AG04449 (cell line): ENCODE results near the gene NDUFB7.

Experiments
- CTCF ChIA-PET: fragments of 350-600 bp; formaldehyde crosslinking; extraction: SDS; loops from one replicate; lab custom pipeline; 2021; ENCODE audit warnings: antibody characterized with exemption; lab: Yijun Ruan, JAX
- POLR2A ChIA-PET: fragments of 400-600, 350-600 bp; formaldehyde crosslinking; extraction: SDS; loops from one replicate; lab custom pipeline; 2020; ENCODE audit warnings: antibody characterized with exemption, inconsistent platforms; lab: Yijun Ruan, JAX
- DNase-seq: peaks from one replicate; pipeline ENCODE4 v3.0.0-alpha.2; 2010; ENCODE audit warnings: low read depth, low spot score
- H3K4me3 ChIP-seq: 2 replicates; pipeline ENCODE4 v1.5.1; 2011; ENCODE audit warnings: low read depth, mild to moderate bottlenecking, control low read depth, low read length
- CTCF ChIP-seq: IDR thresholded peaks from one replicate; pipeline ENCODE4 v1.5.1; 2011; ENCODE audit warnings: mild to moderate bottlenecking, moderate library complexity, low read length, control low read depth, inconsistent platforms; ENCODE audit not compliant: insufficient read depth; ENCODE audit errors: missing control alignments

NDUFB7 gene

GRCh38 chr19:14528419-14529253 is 43.2 kb downstream of the NDUFB7 start:
- H3K4me3 ChIP-seq = peak overlapping the region; percentile 69
- ChIA-PET CTCF (interaction anchor here (0.8 to 4.8 kb wide), 2 partner anchors 9 to 27 kb away, joined by 3 to 22 read pairs; no protein-coding TSS in a partner anchor), POLR2A (interaction anchor here (2.0 kb wide), 1 partner anchor 10 kb away, joined by 12 read pairs; the partner anchor contains the start of gene DNAJB1)
- no peak for TF ChIP-seq CTCF
- DNase-seq = no peak

- H3K4me3 ChIP-seq = no peak overlapping the region
- POLR2A ChIA-PET = interaction anchor here (1.2 kb wide), 1 partner anchor 9 kb away, joined by 4 read pairs; the partner anchor contains the start of gene DNAJB1
- TF ChIP-seq CTCF = no peak
- CTCF ChIA-PET = interaction anchor here (0.7 to 1.9 kb wide), 3 partner anchors 10 to 390 kb away, joined by 3 to 8 read pairs (median 3); partner anchors contain the start of gene ASF1B
- DNase-seq = no peak
Measured at GRCh38 chr19:14526423-14526822, 45.4 kb downstream of the NDUFB7 start.

- no peak for TF ChIP-seq CTCF
- ChIA-PET POLR2A (interaction anchor here (1.2 kb wide), 1 partner anchor 8 kb away, joined by 4 read pairs; the partner anchor contains the start of gene DNAJB1), CTCF (interaction anchor here (0.7 to 1.9 kb wide), 3 partner anchors 10 to 389 kb away, joined by 3 to 8 read pairs (median 3); partner anchors contain the start of gene ASF1B)
- no peak for DNase-seq
- no peak overlapping the region for H3K4me3 ChIP-seq
Measured at GRCh38 chr19:14525729-14526128, 46.1 kb downstream of the NDUFB7 start.

- CTCF ChIA-PET = interaction anchor here (0.9 to 1.3 kb wide), 2 partner anchors 8 to 42 kb away, joined by 3 read pairs; no protein-coding TSS in a partner anchor
- DNase-seq = no peak
- no peak for TF ChIP-seq CTCF
- H3K4me3 ChIP-seq = no peak overlapping the region
- POLR2A ChIA-PET = no interaction called here
Measured at GRCh38 chr19:14520543-14520942, 51.3 kb downstream of the NDUFB7 start.

GRCh38 chr19:14519860-14520407 is 51.9 kb downstream of the NDUFB7 start:
- H3K4me3 ChIP-seq = no peak overlapping the region
- no peak for TF ChIP-seq CTCF
- no peak for DNase-seq
- ChIA-PET CTCF (interaction anchor here (0.8 to 1.3 kb wide), 3 partner anchors 9 to 42 kb away, joined by 3 read pairs; no protein-coding TSS in a partner anchor), POLR2A (no interaction called here)
